ENCODE measurements around the gene TEX19.
"Not testable (repeated sequence)": the region's sequence is repeated elsewhere in the genome, so short reads cannot be mapped to it uniquely, and the experiment has no call there.

GRCh38 chr17:82382220-82382932 lies 23.3 kb downstream of the TEX19 start:
- not testable (repeated sequence) for TF ChIP-seq CTCF, POLR2A (IDR thresholded peaks at IDR 0.05)
